CD4-positive, alpha-beta T cell (primary cell): ENCODE results near the gene KIF4B. TPM values are rescaled to one million over a fixed set of nuclear protein-coding genes. Genes with fewer than 3 reads are reported as not detected.

ENCODE experiments used
- ATAC-seq: fragments of 200-7000 bp; cut with Tn5 transposase; one replicate; pipeline ENCODE4 v1.10.0; 2022; ENCODE audit warnings: mild to moderate bottlenecking; ENCODE audit not compliant: poor library complexity
- CTCF ChIA-PET: fragments of 350-600 bp; sonication (Branson Sonifier 250); formaldehyde crosslinking; loops from one replicate; lab custom pipeline; 2021; ENCODE audit warnings: antibody characterized with exemption, inconsistent platforms; lab: Charles Lee
- POLR2A ChIA-PET: fragments of 350-600 bp; sonication (Branson Sonifier 250); formaldehyde crosslinking; loops from one replicate; lab custom pipeline; 2021; ENCODE audit warnings: antibody characterized with exemption, inconsistent platforms; lab: Charles Lee
- DNase-seq, 14 experiments: peaks; one replicate each; pipeline ENCODE4 v3.0.0-alpha.2; 2013 to 2020; ENCODE audit warnings: mixed read lengths in 2 of 14
- H3K27ac ChIP-seq, 2 donors: one replicate each; pipeline versions ENCODE4 v1.5.1 to v1.7.0; 2013; ENCODE audit warnings: low read length in 2 of 2, low read depth in 1 of 2, mild to moderate bottlenecking in 1 of 2
- H3K27me3 ChIP-seq, 2 experiments: 1 replicate in 1 of 2; 2 replicates in 1 of 2; pipeline versions ENCODE4 v1.6.1 to v1.7.0; 2013; ENCODE audit warnings: low read length in 2 of 2, control low read depth in 1 of 2, mild to moderate bottlenecking in 1 of 2, moderate library complexity in 1 of 2; ENCODE audit not compliant: insufficient read depth in 2 of 2, control insufficient read depth in 1 of 2
- H3K36me3 ChIP-seq: one replicate; pipeline ENCODE4 v1.6.1; 2013; ENCODE audit warnings: low read length, control low read depth; ENCODE audit not compliant: insufficient read depth
- H3K4me1 ChIP-seq: one replicate; pipeline ENCODE4 v1.6.1; 2013; ENCODE audit warnings: low read length, control low read depth; ENCODE audit not compliant: insufficient read depth
- H3K4me3 ChIP-seq: one replicate; pipeline ENCODE4 v1.5.1; 2013; ENCODE audit warnings: mild to moderate bottlenecking, low read length, moderate library complexity
- H3K9me3 ChIP-seq, 2 experiments: 1 replicate in 1 of 2; 2 replicates in 1 of 2; pipeline versions ENCODE4 v1.6.1 to v1.7.0; 2013; ENCODE audit warnings: low read length in 2 of 2, mild to moderate bottlenecking in 2 of 2, control low read depth in 1 of 2, moderate library complexity in 1 of 2; ENCODE audit not compliant: control insufficient read depth in 1 of 2, insufficient read depth in 1 of 2
- H3K27ac Mint-ChIP-seq: one replicate; pipeline ENCODE4 v1.8.0; 2020; ENCODE audit warnings: mixed read lengths
- H3K27me3 Mint-ChIP-seq: one replicate; pipeline ENCODE4 v1.8.0; 2021; ENCODE audit warnings: mixed read lengths
- H3K36me3 Mint-ChIP-seq: one replicate; pipeline ENCODE4 v1.8.0; 2021; ENCODE audit warnings: low read depth, mixed read lengths
- H3K4me1 Mint-ChIP-seq: one replicate; pipeline ENCODE4 v1.8.0; 2021; ENCODE audit warnings: low read depth, mixed read lengths
- H3K4me3 Mint-ChIP-seq: one replicate; pipeline ENCODE4 v1.8.0; 2020; ENCODE audit warnings: mild to moderate bottlenecking, mixed read lengths
- H3K9me3 Mint-ChIP-seq: one replicate; pipeline ENCODE4 v1.8.0; 2020; ENCODE audit warnings: mixed read lengths
- CTCF ChIP-seq: fragments of 200-600 bp; IDR thresholded peaks from one replicate; pipeline ENCODE4 v1.8.0; 2022; ENCODE audit warnings: antibody characterized with exemption, mild to moderate bottlenecking
- intact Hi-C, 2 experiments: fragments of 100-400 bp; cut with DNase I in 1 of 2; cut with micrococcal nuclease in 1 of 2; formaldehyde crosslinking; loops; one replicate each; pipeline versions ENCODE4 v1.15.1 to v1.9.0; 2023 to 2025; cut with DNase I, micrococcal nuclease
- total RNA-seq, 174 experiments: library from RNA in 2 of 174; stranded (reverse) in 2 of 174; gene quantifications; one replicate each; pipeline ENCODE4 v1.2.3 and lab custom pipeline; 2021 to 2026

KIF4B gene
- total RNA-seq, 2 experiments from 2014 or later, result not detected

DNA sequence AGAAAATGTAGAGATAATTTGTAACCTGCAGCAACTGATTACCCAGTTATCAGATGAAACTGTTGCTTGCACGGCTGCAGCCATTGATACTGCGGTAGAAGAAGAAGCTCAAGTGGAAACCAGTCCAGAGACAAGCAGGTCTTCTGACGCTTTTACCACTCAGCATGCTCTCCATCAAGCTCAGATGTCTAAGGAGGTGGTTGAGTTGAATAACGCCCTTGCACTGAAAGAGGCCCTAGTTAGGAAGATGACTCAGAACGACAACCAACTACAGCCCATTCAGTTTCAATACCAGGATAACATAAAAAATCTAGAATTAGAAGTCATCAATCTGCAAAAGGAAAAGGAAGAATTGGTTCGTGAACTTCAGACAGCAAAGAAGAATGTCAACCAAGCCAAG is 1.7 kb downstream of the KIF4B start:
- intact Hi-C loops, result no loop called here
- ATAC-seq, result no peak
- no peak for DNase-seq
- Mint-ChIP-seq H3K36me3 (no peaks in the 10 kb centered on the region), H3K27me3 (peaks cover 21% of the 10 kb centered on the region), H3K27ac (no peak overlapping the region), H3K4me3 (no peak overlapping the region), H3K4me1 (no peaks in the 10 kb centered on the region), H3K9me3 (no peaks in the 10 kb centered on the region)
- no peak overlapping the region for H3K27ac ChIP-seq
- no peak overlapping the region for H3K4me3 ChIP-seq
- no peaks in the 10 kb centered on the region for H3K36me3 ChIP-seq
- CTCF ChIA-PET, result no interaction called here
- POLR2A ChIA-PET, result no interaction called here
- H3K9me3 ChIP-seq, result peaks cover 0 to 17% of the 10 kb centered on the region in 2 experiments
- H3K27me3 ChIP-seq, result peaks cover 0 to 5% of the 10 kb centered on the region in 2 experiments
- no peaks in the 10 kb centered on the region for H3K4me1 ChIP-seq
- TF ChIP-seq CTCF, result no peak

DNA sequence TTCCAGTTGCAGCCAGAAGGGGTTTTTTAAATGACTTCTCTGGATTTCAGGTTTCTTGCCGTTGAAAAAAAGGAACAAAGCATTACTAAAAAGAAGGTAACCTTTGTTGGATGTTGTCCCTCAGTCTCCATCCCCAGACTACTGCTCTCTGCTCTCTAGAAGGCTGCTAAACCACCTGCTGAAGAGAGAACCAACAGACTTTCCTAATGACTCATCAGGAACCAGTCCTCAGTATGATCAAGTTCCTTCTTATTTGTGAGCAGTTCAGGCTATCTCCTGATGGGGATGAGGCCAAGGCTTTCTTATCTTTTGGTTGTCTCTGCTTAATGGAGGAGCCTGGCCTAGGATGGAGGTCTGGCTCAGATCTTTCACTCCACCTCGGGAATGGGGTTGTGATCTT is 4.1 kb downstream of the KIF4B start:
- H3K36me3 ChIP-seq, result no peaks in the 10 kb centered on the region
- H3K4me3 ChIP-seq, result no peak overlapping the region
- no peaks in the 10 kb centered on the region for H3K4me1 ChIP-seq
- H3K9me3 ChIP-seq, result peaks cover 0 to 17% of the 10 kb centered on the region in 2 experiments
- Mint-ChIP-seq H3K4me3 (no peak overlapping the region), H3K36me3 (no peaks in the 10 kb centered on the region), H3K27me3 (peaks cover 13% of the 10 kb centered on the region), H3K4me1 (no peaks in the 10 kb centered on the region), H3K9me3 (no peaks in the 10 kb centered on the region), H3K27ac (no peak overlapping the region)
- ChIA-PET POLR2A (no interaction called here), CTCF (no interaction called here)
- intact Hi-C loops, result no loop called here
- DNase-seq (no peak), ATAC-seq (no peak)
- H3K27me3 ChIP-seq, result peaks cover 0 to 5% of the 10 kb centered on the region in 2 experiments
- no peak for TF ChIP-seq CTCF
- no peak overlapping the region for H3K27ac ChIP-seq

GRCh38 chr5:155019601-155020226 is 6.2 kb downstream of the KIF4B start:
- H3K4me1 Mint-ChIP-seq, result no peaks in the 10 kb centered on the region
- Histone ChIP-seq H3K27me3 (peaks cover 3 to 5% of the 10 kb centered on the region in 2 experiments), H3K4me3 (no peak overlapping the region), H3K9me3 (peaks cover 0 to 12% of the 10 kb centered on the region in 2 experiments), H3K4me1 (no peaks in the 10 kb centered on the region), H3K27ac (no peak overlapping the region), H3K36me3 (no peaks in the 10 kb centered on the region)
- H3K9me3 Mint-ChIP-seq, result no peaks in the 10 kb centered on the region
- no peak for TF ChIP-seq CTCF
- H3K36me3 Mint-ChIP-seq, result no peaks in the 10 kb centered on the region
- intact Hi-C loops, result no loop called here
- DNase-seq, result no peak
- peaks cover 15% of the 10 kb centered on the region for H3K27me3 Mint-ChIP-seq
- no peak overlapping the region for H3K4me3 Mint-ChIP-seq
- H3K27ac Mint-ChIP-seq, result no peak overlapping the region
- POLR2A ChIA-PET, result no interaction called here
- CTCF ChIA-PET, result no interaction called here
- no peak for ATAC-seq
